C4-2B (cell line): ENCODE results near the gene MIOX.

Source experiments
- ZFX ChIP-seq: fragments of 450-650 bp; IDR thresholded peaks from 2 replicates; pipeline ENCODE4 v1.6.1; 2017
- TF ChIP-seq, protein P1 (sequence below): fragments of 450-650 bp; conservative IDR thresholded peaks from 2 replicates; pipeline ENCODE4 v1.5.1; 2017; ENCODE audit warnings: mild to moderate bottlenecking

DNA sequence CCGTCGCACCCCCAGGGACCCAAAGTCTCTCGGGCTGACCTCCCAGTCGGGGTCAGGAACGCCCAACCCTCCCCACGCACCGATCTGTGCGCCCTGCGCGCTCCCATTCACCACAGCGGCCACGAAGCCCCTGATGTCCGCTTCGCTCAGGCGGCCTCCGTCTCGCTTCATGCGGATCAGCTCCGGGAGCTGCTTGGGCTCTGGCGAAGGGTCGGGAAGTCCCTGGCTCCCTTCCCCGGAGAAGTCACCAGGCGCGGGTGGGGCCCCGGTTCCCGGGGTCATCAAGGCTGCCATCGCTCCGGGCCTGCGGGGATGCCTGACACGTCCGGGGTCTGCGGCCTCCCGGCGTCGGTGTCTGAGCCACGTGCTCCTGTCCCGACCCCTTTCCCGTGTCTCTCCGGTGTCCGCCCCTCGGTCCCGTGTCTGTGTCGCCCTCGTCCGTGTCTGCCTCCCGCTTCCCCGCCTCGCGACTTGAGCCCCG, 42.8 kb downstream of the MIOX start:
- TF ChIP-seq, protein P1, sequence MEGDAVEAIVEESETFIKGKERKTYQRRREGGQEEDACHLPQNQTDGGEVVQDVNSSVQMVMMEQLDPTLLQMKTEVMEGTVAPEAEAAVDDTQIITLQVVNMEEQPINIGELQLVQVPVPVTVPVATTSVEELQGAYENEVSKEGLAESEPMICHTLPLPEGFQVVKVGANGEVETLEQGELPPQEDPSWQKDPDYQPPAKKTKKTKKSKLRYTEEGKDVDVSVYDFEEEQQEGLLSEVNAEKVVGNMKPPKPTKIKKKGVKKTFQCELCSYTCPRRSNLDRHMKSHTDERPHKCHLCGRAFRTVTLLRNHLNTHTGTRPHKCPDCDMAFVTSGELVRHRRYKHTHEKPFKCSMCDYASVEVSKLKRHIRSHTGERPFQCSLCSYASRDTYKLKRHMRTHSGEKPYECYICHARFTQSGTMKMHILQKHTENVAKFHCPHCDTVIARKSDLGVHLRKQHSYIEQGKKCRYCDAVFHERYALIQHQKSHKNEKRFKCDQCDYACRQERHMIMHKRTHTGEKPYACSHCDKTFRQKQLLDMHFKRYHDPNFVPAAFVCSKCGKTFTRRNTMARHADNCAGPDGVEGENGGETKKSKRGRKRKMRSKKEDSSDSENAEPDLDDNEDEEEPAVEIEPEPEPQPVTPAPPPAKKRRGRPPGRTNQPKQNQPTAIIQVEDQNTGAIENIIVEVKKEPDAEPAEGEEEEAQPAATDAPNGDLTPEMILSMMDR = no peak
- TF ChIP-seq ZFX = no peak
